PC-3 (cell line): ENCODE data around the gene HOGA1. TPM values are rescaled to one million over a fixed set of nuclear protein-coding genes. Genes with fewer than 3 reads are reported as not detected.
A peak's percentile ranks its signal among the peaks of the same experiment; 100 is the strongest.
"Not testable (repeated sequence)": the region's sequence is repeated elsewhere in the genome, so short reads cannot be mapped to it uniquely, and the experiment has no call there.

Experiments
- ATAC-seq: fragments of 200-7000 bp; cut with Tn5 transposase; 2 replicates; pipeline ENCODE4 v1.9.1; 2020; ENCODE audit warnings: mild to moderate bottlenecking, moderate library complexity
- BruUV-seq: library from RNA; stranded (reverse); fragments of 400-500 nt; replicated peaks from 2 replicates; lab custom pipeline; 2021; lab: Mats Ljungman, UMichigan
- CTCF ChIA-PET: fragments of 300-600 bp; sonication (Branson Sonifier 250); formaldehyde crosslinking; loops from one replicate; lab custom pipeline; 2022; ENCODE audit warnings: antibody characterized with exemption; lab: Charles Lee
- POLR2A ChIA-PET: fragments of 300-600 bp; sonication (Branson Sonifier 250); formaldehyde crosslinking; loops from one replicate; lab custom pipeline; 2022; ENCODE audit warnings: antibody characterized with exemption; ENCODE audit not compliant: unreplicated experiment; lab: Charles Lee
- DNase-seq: peaks from one replicate; pipeline ENCODE4 v3.0.0-alpha.2; 2015
- H2AFZ ChIP-seq: fragments of 300-600 bp; sonication (generic); 2 replicates; pipeline ENCODE4 v1.6.0; 2016; ENCODE audit warnings: antibody characterized with exemption, low read length
- H3F3A ChIP-seq: fragments of 300-600 bp; sonication (generic); one replicate; pipeline ENCODE4 v1.6.0; 2017; ENCODE audit warnings: antibody characterized with exemption, low read length, control low read depth, mild to moderate bottlenecking; ENCODE audit not compliant: unreplicated experiment
- H3K27ac ChIP-seq: fragments of 300-600 bp; sonication (generic); 2 replicates; pipeline ENCODE4 v1.5.1; 2016; ENCODE audit warnings: mild to moderate bottlenecking, low read length
- H3K27me3 ChIP-seq: fragments of 300-600 bp; sonication (generic); 2 replicates; pipeline ENCODE4 v1.6.1; 2016; ENCODE audit warnings: low read length, mixed read lengths
- H3K36me3 ChIP-seq: fragments of 300-600 bp; sonication (generic); 2 replicates; pipeline ENCODE4 v1.6.1; 2016; ENCODE audit warnings: low read depth, mixed run types, low read length, mixed read lengths
- H3K4me1 ChIP-seq: fragments of 300-600 bp; sonication (generic); 2 replicates; pipeline ENCODE4 v1.5.1; 2016; ENCODE audit warnings: low read length; ENCODE audit not compliant: insufficient read depth
- H3K4me2 ChIP-seq: fragments of 300-600 bp; sonication (generic); 2 replicates; pipeline ENCODE4 v1.6.0; 2016; ENCODE audit warnings: low read length
- H3K4me3 ChIP-seq: fragments of 300-600 bp; sonication (generic); 2 replicates; pipeline ENCODE4 v1.5.1; 2016; ENCODE audit warnings: mild to moderate bottlenecking, low read length, mixed read lengths
- H3K79me2 ChIP-seq: fragments of 300-600 bp; sonication (generic); 2 replicates; pipeline ENCODE4 v1.6.1; 2017; ENCODE audit warnings: low read length, mixed read lengths
- H3K9ac ChIP-seq: fragments of 300-600 bp; sonication (generic); 2 replicates; pipeline ENCODE4 v1.6.0; 2016; ENCODE audit warnings: mild to moderate bottlenecking, low read length
- H3K9me2 ChIP-seq: fragments of 300-600 bp; sonication (generic); replicated peaks from 2 replicates; pipeline ENCODE4 v1.6.1; 2016; ENCODE audit warnings: mixed run types, low read length, mixed read lengths
- H3K9me3 ChIP-seq: fragments of 300-600 bp; sonication (generic); 2 replicates; pipeline ENCODE4 v1.6.1; 2016; ENCODE audit warnings: low read length, mixed read lengths
- H4K20me1 ChIP-seq: fragments of 300-600 bp; sonication (generic); 2 replicates; pipeline ENCODE4 v1.6.1; 2016; ENCODE audit warnings: low read length, mixed read lengths
- EZH2 ChIP-seq: fragments of 300-600 bp; sonication (generic); IDR thresholded peaks from one replicate; pipeline ENCODE4 v1.6.1; 2017; ENCODE audit warnings: antibody characterized with exemption, mild to moderate bottlenecking, low read length; ENCODE audit not compliant: unreplicated experiment
- EZH2phosphoT487 ChIP-seq: fragments of 300-600 bp; sonication (generic); IDR thresholded peaks from 2 replicates; pipeline ENCODE4 v1.6.1; 2018; ENCODE audit warnings: mild to moderate bottlenecking, antibody characterized with exemption, low read length, borderline replicate concordance
- intact Hi-C: fragments of 100-400 bp; cut with micrococcal nuclease; formaldehyde crosslinking; loops from 2 replicates; pipeline ENCODE4 v1.9.0; 2023
- total RNA-seq: library from RNA; depleted of rRNA; stranded (reverse); fragments of >200 nt; gene quantifications from 2 replicates; pipeline ENCODE4 v1.2.3, GENCODE V29; 2014
- TF ChIP-seq, protein P1 (sequence below): fragments of 300-600 bp; sonication (generic); conservative IDR thresholded peaks from 2 replicates; pipeline ENCODE4 v1.5.1; 2017; ENCODE audit warnings: antibody characterized with exemption, low read depth, mild to moderate bottlenecking, low read length

The HOGA1 gene
- total RNA-seq, 1 experiment from 2014 or later = 0.15 TPM

DNA sequence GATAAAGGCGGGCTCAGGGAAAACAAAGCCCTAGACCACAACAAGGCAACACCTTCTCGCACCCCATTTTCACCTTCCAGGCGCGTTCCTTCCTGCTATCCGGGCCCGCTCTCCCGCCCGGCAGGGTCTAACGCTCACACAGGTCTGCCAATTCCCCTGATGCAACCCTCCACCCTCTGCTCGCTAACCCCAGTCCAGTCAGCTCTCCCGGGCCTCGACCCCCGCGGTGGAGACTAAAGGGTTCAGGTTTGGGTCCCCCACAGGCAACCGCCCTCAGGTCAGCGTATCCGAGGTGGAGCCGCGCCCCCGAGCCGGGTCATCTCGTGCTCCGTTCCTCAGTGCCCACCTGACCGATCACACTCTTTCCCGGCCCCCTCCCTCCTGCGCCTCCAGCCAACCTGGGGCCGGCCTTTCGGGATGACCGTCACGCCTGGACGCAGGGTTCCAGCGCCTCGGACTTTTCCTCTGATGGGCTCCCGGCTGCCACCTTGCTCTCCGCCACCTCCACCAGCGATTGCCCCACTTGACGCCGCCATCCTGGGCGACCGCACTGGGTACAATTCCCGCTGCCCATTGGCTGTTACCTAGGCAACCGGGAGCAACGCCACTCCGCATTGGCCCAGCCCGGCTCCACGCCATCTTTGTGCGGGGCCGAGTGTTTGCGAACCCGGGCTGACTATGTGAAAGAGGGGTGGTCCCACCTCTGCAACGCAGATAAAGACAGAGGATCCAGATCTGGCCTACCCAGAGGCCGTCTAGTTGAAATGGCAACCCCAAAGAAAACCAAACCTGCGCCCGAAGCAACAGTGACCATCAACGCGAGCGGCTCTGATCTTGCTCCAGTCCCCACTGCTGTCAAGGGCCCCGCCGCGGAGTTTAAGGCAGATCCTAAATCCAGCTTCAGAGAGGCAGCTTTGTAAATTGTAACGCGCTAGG is 49.0 kb downstream of the HOGA1 start, which contains the start of gene MORN4:
MORN4 (minus strand) TSS at position 552 of the 936 bp plus-strand sequence. CDS start 13,847 bp downstream, outside the sequence.
- H3K9ac ChIP-seq = peak within 1 kb of the TSS; percentile 65
- H3K4me3 ChIP-seq = peak within 1 kb of the TSS; percentile 90
- CTCF ChIA-PET = no interaction called here
- no peaks in the 10 kb centered on the region for H3K27me3 ChIP-seq
- no peaks in the 10 kb centered on the region for H3K36me3 ChIP-seq
- H3K9me2 ChIP-seq = no peaks in the 10 kb centered on the region
- H3K9me3 ChIP-seq = no peaks in the 10 kb centered on the region
- POLR2A ChIA-PET = no interaction called here
- peak; percentile 90 for DNase-seq
- H3K4me1 ChIP-seq = peaks cover 3% of the 10 kb centered on the region; the same call in 1 of the 2 replicates
- no peaks in the 10 kb centered on the region for H3F3A ChIP-seq
- TF ChIP-seq, protein P1, sequence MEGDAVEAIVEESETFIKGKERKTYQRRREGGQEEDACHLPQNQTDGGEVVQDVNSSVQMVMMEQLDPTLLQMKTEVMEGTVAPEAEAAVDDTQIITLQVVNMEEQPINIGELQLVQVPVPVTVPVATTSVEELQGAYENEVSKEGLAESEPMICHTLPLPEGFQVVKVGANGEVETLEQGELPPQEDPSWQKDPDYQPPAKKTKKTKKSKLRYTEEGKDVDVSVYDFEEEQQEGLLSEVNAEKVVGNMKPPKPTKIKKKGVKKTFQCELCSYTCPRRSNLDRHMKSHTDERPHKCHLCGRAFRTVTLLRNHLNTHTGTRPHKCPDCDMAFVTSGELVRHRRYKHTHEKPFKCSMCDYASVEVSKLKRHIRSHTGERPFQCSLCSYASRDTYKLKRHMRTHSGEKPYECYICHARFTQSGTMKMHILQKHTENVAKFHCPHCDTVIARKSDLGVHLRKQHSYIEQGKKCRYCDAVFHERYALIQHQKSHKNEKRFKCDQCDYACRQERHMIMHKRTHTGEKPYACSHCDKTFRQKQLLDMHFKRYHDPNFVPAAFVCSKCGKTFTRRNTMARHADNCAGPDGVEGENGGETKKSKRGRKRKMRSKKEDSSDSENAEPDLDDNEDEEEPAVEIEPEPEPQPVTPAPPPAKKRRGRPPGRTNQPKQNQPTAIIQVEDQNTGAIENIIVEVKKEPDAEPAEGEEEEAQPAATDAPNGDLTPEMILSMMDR = no peak
- TF ChIP-seq EZH2 = no peak
- no peak for TF ChIP-seq EZH2phosphoT487
- peak within 1 kb of the TSS; percentile 93 for H2AFZ ChIP-seq
- BruUV-seq = TSS peak; percentile 51
- no peak within 1 kb of the TSS for H3K27ac ChIP-seq
- intact Hi-C loops = no loop called here
- H3K79me2 ChIP-seq = peaks cover 23% of the 10 kb centered on the region
- peak; percentile 95 for ATAC-seq
- peak within 1 kb of the TSS; percentile 79 for H3K4me2 ChIP-seq
- H4K20me1 ChIP-seq = no peaks in the 10 kb centered on the region

DNA sequence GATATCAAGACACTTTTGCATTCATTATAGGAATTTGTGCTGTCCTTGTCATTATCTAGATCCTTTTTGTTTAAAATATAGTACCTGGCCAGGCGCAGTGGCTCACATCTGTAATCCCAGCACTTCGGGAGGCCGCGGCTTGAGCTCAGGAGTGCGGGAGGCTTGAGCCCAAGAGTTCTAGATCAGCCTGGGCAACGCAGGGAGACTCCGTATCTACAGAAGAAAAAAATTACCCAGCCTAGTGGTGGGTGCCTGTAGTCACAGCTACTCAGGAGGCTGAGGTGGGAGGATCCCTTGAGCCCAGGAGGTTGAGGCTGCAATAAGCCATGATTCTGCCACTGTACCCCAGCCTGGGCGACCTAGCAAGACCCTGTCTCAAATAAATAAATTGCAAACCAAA is 49.7 kb downstream of the HOGA1 start:
- peak overlapping the region; percentile 43 for H3K9ac ChIP-seq
- H3K4me1 ChIP-seq = peaks cover 3% of the 10 kb centered on the region; the same call in 1 of the 2 replicates
- peaks cover 23% of the 10 kb centered on the region for H3K79me2 ChIP-seq
- no peaks in the 10 kb centered on the region for H3K9me2 ChIP-seq
- CTCF ChIA-PET = no interaction called here
- H2AFZ ChIP-seq = peak overlapping the region; percentile 93
- DNase-seq (peak; percentile 20), ATAC-seq (peak; percentile 35)
- POLR2A ChIA-PET = no interaction called here
- intact Hi-C loops = no loop called here
- TSS peak; percentile 94 for BruUV-seq
- no peaks in the 10 kb centered on the region for H3K9me3 ChIP-seq
- H3K4me3 ChIP-seq = peak overlapping the region; percentile 90
- TF ChIP-seq EZH2 (no peak), EZH2phosphoT487 (no peak)
- TF ChIP-seq, protein P1 = no peak
- H3F3A ChIP-seq = no peaks in the 10 kb centered on the region
- H3K36me3 ChIP-seq = no peaks in the 10 kb centered on the region
- no peaks in the 10 kb centered on the region for H3K27me3 ChIP-seq
- no peaks in the 10 kb centered on the region for H4K20me1 ChIP-seq
- H3K27ac ChIP-seq = no peak overlapping the region
- peak overlapping the region; percentile 79 for H3K4me2 ChIP-seq

DNA sequence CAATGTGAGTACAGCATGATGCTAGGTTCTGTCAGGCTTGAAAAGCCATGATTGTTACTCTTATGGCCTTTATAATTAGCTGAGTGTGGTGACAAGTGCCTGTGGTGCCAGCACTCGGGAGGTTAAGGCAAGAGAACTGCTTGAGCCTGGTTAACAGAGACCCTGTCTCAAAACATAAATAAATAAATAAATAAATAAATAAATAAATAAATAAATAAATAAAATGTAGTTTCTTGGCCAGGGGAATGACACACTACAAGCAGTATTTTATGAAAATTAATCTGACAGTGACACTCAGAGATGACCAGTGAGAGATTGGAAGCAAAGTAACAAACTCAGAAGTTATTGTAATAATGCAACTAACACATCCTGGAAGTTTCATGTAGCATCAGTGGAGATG is 51.4 kb downstream of the HOGA1 start:
- peaks cover 3% of the 10 kb centered on the region; the same call in 1 of the 2 replicates for H3K4me1 ChIP-seq
- no peak overlapping the region for H3K4me2 ChIP-seq
- H3K4me3 ChIP-seq = no peak overlapping the region
- H2AFZ ChIP-seq = no peak overlapping the region
- ATAC-seq (no peak), DNase-seq (no peak)
- no peak overlapping the region for H3K9ac ChIP-seq
- no TSS peak for BruUV-seq
- no peak overlapping the region for H3K27ac ChIP-seq
- no peaks in the 10 kb centered on the region for H4K20me1 ChIP-seq
- no peak for TF ChIP-seq EZH2
- TF ChIP-seq EZH2phosphoT487 = no peak
- TF ChIP-seq, protein P1 = no peak
- H3F3A ChIP-seq = no peaks in the 10 kb centered on the region
- ChIA-PET POLR2A (no interaction called here), CTCF (no interaction called here)
- H3K9me2 ChIP-seq = no peaks in the 10 kb centered on the region
- H3K27me3 ChIP-seq = no peaks in the 10 kb centered on the region
- intact Hi-C loops = no loop called here
- no peaks in the 10 kb centered on the region for H3K36me3 ChIP-seq
- H3K9me3 ChIP-seq = no peaks in the 10 kb centered on the region
- peaks cover 22% of the 10 kb centered on the region for H3K79me2 ChIP-seq

DNA sequence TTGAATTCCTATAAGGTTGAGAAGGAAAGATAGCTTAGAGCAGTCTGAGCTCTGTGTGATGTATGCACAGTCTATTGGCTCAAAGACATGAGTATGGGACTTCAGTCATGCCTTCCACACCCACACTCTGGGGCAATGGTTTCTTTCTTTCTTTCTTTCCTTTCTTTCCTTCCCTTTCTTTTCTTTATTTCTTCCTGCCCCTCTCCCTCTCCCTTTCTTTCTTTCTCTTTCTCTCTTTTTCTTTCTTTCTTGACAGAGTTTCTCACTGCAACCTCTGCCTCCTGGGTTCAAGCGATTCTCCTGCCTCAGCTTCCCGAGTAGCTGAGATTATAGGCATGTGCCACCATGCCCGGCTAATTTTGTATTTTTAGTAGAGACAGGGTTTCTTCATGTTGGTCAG is 54.9 kb downstream of the HOGA1 start:
- H2AFZ ChIP-seq = not testable (repeated sequence)

More for the DNA sequence above, 54.9 kb downstream of the HOGA1 start:
- POLR2A ChIA-PET, H3K9ac ChIP-seq, CTCF ChIA-PET, ATAC-seq, H4K20me1 ChIP-seq, H3K36me3 ChIP-seq, H3K27ac ChIP-seq, H3F3A ChIP-seq, intact Hi-C loops, H3K9me3 ChIP-seq, H3K4me2 ChIP-seq, H3K9me2 ChIP-seq, BruUV-seq, DNase-seq, H3K4me3 ChIP-seq, H3K27me3 ChIP-seq: not testable (repeated sequence)
- Histone ChIP-seq H3K79me2 (peaks cover 33% of the 10 kb centered on the region), H3K4me1 (peaks cover 12% of the 10 kb centered on the region)
